GM21737 (cell line): Measurements from ENCODE around the gene ITM2B.
"Not testable (repeated sequence)": the region's sequence is repeated elsewhere in the genome, so short reads cannot be mapped to it uniquely, and the experiment has no call there.

Experiments used
- ATAC-seq: cut with Tn5 transposase; IDR thresholded peaks from one replicate; pipeline ENCODE4 v1.9.1; 2021; ENCODE audit warnings: mild to moderate bottlenecking, moderate library complexity; ENCODE audit not compliant: unreplicated experiment

The ITM2B gene

GRCh38 chr13:48222358-48223301 lies 10.4 kb upstream of the ITM2B start:
- no peak for ATAC-seq

GRCh38 chr13:48224701-48225100 lies 8.3 kb upstream of the ITM2B start:
- no peak for ATAC-seq

GRCh38 chr13:48230541-48230940 lies 2.5 kb upstream of the ITM2B start:
- no peak for ATAC-seq

- ATAC-seq = no peak
These were observed 1.9 kb upstream of the ITM2B start for GRCh38 chr13:48231080-48231479.

- no peak for ATAC-seq
These were observed 1.1 kb upstream of the ITM2B start for GRCh38 chr13:48231933-48232332.

GRCh38 chr13:48232420-48233045 lies 473 bp upstream of the ITM2B start:
- no peak for ATAC-seq

GRCh38 chr13:48233889-48234488 lies 983 bp downstream of the ITM2B start:
- no peak for ATAC-seq

GRCh38 chr13:48234566-48235340 lies 1.7 kb downstream of the ITM2B start:
- ATAC-seq = no peak

- ATAC-seq = no peak
These were observed 2.5 kb downstream of the ITM2B start for GRCh38 chr13:48235341-48236135.

- ATAC-seq = no peak
These were observed 3.7 kb downstream of the ITM2B start for GRCh38 chr13:48236528-48237353.

GRCh38 chr13:48239369-48239768 lies 6.4 kb downstream of the ITM2B start:
- ATAC-seq = not testable (repeated sequence)

GRCh38 chr13:48241651-48242050 lies 8.6 kb downstream of the ITM2B start:
- no peak for ATAC-seq

GRCh38 chr13:48242677-48243076 lies 9.7 kb downstream of the ITM2B start:
- no peak for ATAC-seq

GRCh38 chr13:48244159-48244558 lies 11.2 kb downstream of the ITM2B start:
- no peak for ATAC-seq

GRCh38 chr13:48246102-48246501 lies 13.1 kb downstream of the ITM2B start:
- no peak for ATAC-seq

GRCh38 chr13:48249018-48249417 lies 16.0 kb downstream of the ITM2B start:
- ATAC-seq = no peak

- ATAC-seq = no peak
These were observed 18.6 kb downstream of the ITM2B start for GRCh38 chr13:48251611-48252081.

- ATAC-seq = no peak
These were observed 19.2 kb downstream of the ITM2B start for GRCh38 chr13:48252176-48252575.

GRCh38 chr13:48253849-48254248 lies 20.8 kb downstream of the ITM2B start:
- no peak for ATAC-seq
